HG03460 (cell line): Measurements from ENCODE around the gene IL3RA.
"Not testable (repeated sequence)": the region's sequence is repeated elsewhere in the genome, so short reads cannot be mapped to it uniquely, and the experiment has no call there.

Source experiments
- ATAC-seq: cut with Tn5 transposase; IDR thresholded peaks from one replicate; pipeline ENCODE4 v1.9.1; 2021; ENCODE audit not compliant: unreplicated experiment

The IL3RA gene

GRCh38 chrX:1327651-1328304 is 8.8 kb upstream of the IL3RA start:
- ATAC-seq = no peak

GRCh38 chrX:1330605-1331004 is 6.0 kb upstream of the IL3RA start:
- no peak for ATAC-seq

- not testable (repeated sequence) for ATAC-seq
Measured at GRCh38 chrX:1332433-1332832, 4.2 kb upstream of the IL3RA start.

GRCh38 chrX:1334854-1335253 is 1.7 kb upstream of the IL3RA start:
- ATAC-seq = no peak

- peak; percentile 31 for ATAC-seq
Measured at GRCh38 chrX:1336948-1337779, 579 bp downstream of the IL3RA start.

GRCh38 chrX:1341545-1342184 is 5.1 kb downstream of the IL3RA start:
- no peak for ATAC-seq

- not testable (repeated sequence) for ATAC-seq
Measured at GRCh38 chrX:1349606-1350005, 13.0 kb downstream of the IL3RA start.

GRCh38 chrX:1351981-1352714 is 15.6 kb downstream of the IL3RA start:
- no peak for ATAC-seq

GRCh38 chrX:1354036-1355019 is 17.7 kb downstream of the IL3RA start:
- ATAC-seq = no peak

GRCh38 chrX:1355131-1356046 is 18.8 kb downstream of the IL3RA start:
- ATAC-seq = no peak

GRCh38 chrX:1357993-1358392 is 21.4 kb downstream of the IL3RA start:
- no peak for ATAC-seq

- ATAC-seq = no peak
Measured at GRCh38 chrX:1358793-1359476, 22.4 kb downstream of the IL3RA start.

- no peak for ATAC-seq
Measured at GRCh38 chrX:1359477-1359873, 22.9 kb downstream of the IL3RA start.

GRCh38 chrX:1360171-1360570 is 23.6 kb downstream of the IL3RA start:
- ATAC-seq = no peak

GRCh38 chrX:1361275-1361674 is 24.7 kb downstream of the IL3RA start:
- no peak for ATAC-seq

- ATAC-seq = no peak
Measured at GRCh38 chrX:1361910-1362309, 25.3 kb downstream of the IL3RA start.

GRCh38 chrX:1366363-1366762 is 29.8 kb downstream of the IL3RA start:
- not testable (repeated sequence) for ATAC-seq

- no peak for ATAC-seq
Measured at GRCh38 chrX:1368385-1368698, 31.8 kb downstream of the IL3RA start.

GRCh38 chrX:1378306-1378759 is 41.7 kb downstream of the IL3RA start:
- no peak for ATAC-seq
